ENCODE measurements around the gene TAF4B. TPM values are rescaled to one million over a fixed set of nuclear protein-coding genes. Genes with fewer than 3 reads are reported as not detected.

Gene TAF4B
- total and polyA plus RNA-seq, 2 experiments from 2014 or later, result 1.4 TPM; not detected in 1

GRCh38 chr18:26405190-26405801 lies 179.1 kb downstream of the TAF4B start:
- H3K79me2 ChIP-seq, result no peaks in the 10 kb centered on the region
- TF ChIP-seq CTCF (IDR thresholded peaks at IDR 0.05; ENCODE audit: poor library complexity) (peak; percentile 51), EZH2 (IDR thresholded peaks at IDR 0.05; ENCODE audit: borderline replicate concordance) (no peak)
- H3K9me2 ChIP-seq (replicated peaks; ENCODE audit: insufficient read depth), result no peaks in the 10 kb centered on the region
- no peak overlapping the region for H3K4me2 ChIP-seq
- no peaks in the 10 kb centered on the region for H3K4me1 ChIP-seq (ENCODE audit: insufficient read depth)
- H4K20me1 ChIP-seq (ENCODE audit: insufficient read depth, poor library complexity, severe bottlenecking), result no peaks in the 10 kb centered on the region
- peak; percentile 51 for DNase-seq (ENCODE audit: low spot score)
- H3K4me3 ChIP-seq, result no peak overlapping the region
- H3K27me3 ChIP-seq, result no peaks in the 10 kb centered on the region
- no peak overlapping the region for H3K27ac ChIP-seq
- no peak overlapping the region for H2AFZ ChIP-seq
- H3K36me3 ChIP-seq (replicated peaks; ENCODE audit: insufficient read depth, low read depth), result no peaks in the 10 kb centered on the region
- WGBS (ENCODE audit: low lambda C conversion rate, missing lambda C conversion rate), result 70% methylated on average over 5 of the region's 5 CpGs
- no peaks in the 10 kb centered on the region for H3K9me3 ChIP-seq (ENCODE audit: low read depth)

GRCh38 chr18:26406324-26406723 lies 180.1 kb downstream of the TAF4B start:
- H4K20me1 ChIP-seq (ENCODE audit: insufficient read depth, poor library complexity, severe bottlenecking), result no peaks in the 10 kb centered on the region
- H3K4me3 ChIP-seq, result no peak overlapping the region
- no peak overlapping the region for H2AFZ ChIP-seq
- no peaks in the 10 kb centered on the region for H3K4me1 ChIP-seq (ENCODE audit: insufficient read depth)
- no peaks in the 10 kb centered on the region for H3K36me3 ChIP-seq (replicated peaks; ENCODE audit: insufficient read depth, low read depth)
- no peaks in the 10 kb centered on the region for H3K79me2 ChIP-seq
- no peak overlapping the region for H3K27ac ChIP-seq
- H3K27me3 ChIP-seq, result no peaks in the 10 kb centered on the region
- H3K4me2 ChIP-seq, result no peak overlapping the region
- no peak for DNase-seq (ENCODE audit: low spot score)
- TF ChIP-seq EZH2 (IDR thresholded peaks at IDR 0.05; ENCODE audit: borderline replicate concordance), result no peak
- no peak for TF ChIP-seq CTCF (IDR thresholded peaks at IDR 0.05; ENCODE audit: poor library complexity)
- no peak for TF ChIP-seq EZH2phosphoT487 (IDR thresholded peaks at IDR 0.05; ENCODE audit: low read depth, severe bottlenecking, unreplicated experiment)
- no peaks in the 10 kb centered on the region for H3K9me3 ChIP-seq (ENCODE audit: low read depth)
- 89% methylated on average over 12 of the region's 12 CpGs for WGBS (ENCODE audit: low lambda C conversion rate, missing lambda C conversion rate)
- no peaks in the 10 kb centered on the region for H3K9me2 ChIP-seq (replicated peaks; ENCODE audit: insufficient read depth)

GRCh38 chr18:26406854-26407517 lies 180.7 kb downstream of the TAF4B start:
- Histone ChIP-seq H3K27ac (no peak overlapping the region), H3K4me1 (ENCODE audit: insufficient read depth) (no peaks in the 10 kb centered on the region), H3K9me3 (ENCODE audit: low read depth) (no peaks in the 10 kb centered on the region), H3K4me2 (no peak overlapping the region), H3K9me2 (replicated peaks; ENCODE audit: insufficient read depth) (no peaks in the 10 kb centered on the region), H2AFZ (no peak overlapping the region), H4K20me1 (ENCODE audit: insufficient read depth, poor library complexity, severe bottlenecking) (no peaks in the 10 kb centered on the region), H3K36me3 (replicated peaks; ENCODE audit: insufficient read depth, low read depth) (no peaks in the 10 kb centered on the region), H3K79me2 (no peaks in the 10 kb centered on the region), H3K4me3 (no peak overlapping the region), H3K27me3 (no peaks in the 10 kb centered on the region)
- no peak for DNase-seq (ENCODE audit: low spot score)
- TF ChIP-seq EZH2 (IDR thresholded peaks at IDR 0.05; ENCODE audit: borderline replicate concordance) (no peak), CTCF (IDR thresholded peaks at IDR 0.05; ENCODE audit: poor library complexity) (no peak), EZH2phosphoT487 (IDR thresholded peaks at IDR 0.05; ENCODE audit: low read depth, severe bottlenecking, unreplicated experiment) (no peak)
- WGBS (ENCODE audit: low lambda C conversion rate, missing lambda C conversion rate), result 84% methylated on average over 15 of the region's 15 CpGs
